PFSK-1 (cell line): ENCODE data around the gene C1orf146.

ENCODE experiments used
- SIN3A ChIP-seq: IDR thresholded peaks from 2 replicates; pipeline ENCODE4 v1.6.1; 2012; ENCODE audit warnings: mild to moderate bottlenecking, low read length, moderate library complexity, borderline replicate concordance; ENCODE audit not compliant: insufficient read depth
- TF ChIP-seq, protein P1 (sequence below), 2 experiments: IDR thresholded peaks; 2 replicates each; pipeline versions ENCODE4 v1.6.1 to v1.8.0; 2011 to 2012; ENCODE audit warnings: low read depth in 2 of 2, low read length in 2 of 2, control low read depth in 1 of 2, inconsistent platforms in 1 of 2, mild to moderate bottlenecking in 1 of 2, moderate library complexity in 1 of 2; ENCODE audit not compliant: insufficient read depth in 1 of 2

DNA sequence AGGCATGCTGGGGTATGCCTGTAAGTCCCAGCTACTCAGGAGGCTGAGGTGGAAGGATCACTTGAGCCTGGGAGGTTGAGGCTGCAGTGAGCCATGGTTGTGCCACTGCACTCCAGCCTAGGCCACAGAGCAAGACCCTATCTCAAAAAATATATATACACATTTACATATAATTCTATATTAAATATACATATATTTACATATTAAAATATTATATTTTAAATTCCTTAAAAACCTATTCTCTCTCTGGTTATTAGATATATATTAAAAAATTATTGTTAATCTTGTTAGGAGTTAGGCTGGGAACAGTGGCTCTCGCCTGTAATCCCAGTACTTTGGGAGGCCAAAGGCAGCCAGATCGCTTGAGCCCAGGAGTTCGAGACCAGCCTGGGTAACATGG, 58.4 kb downstream of the C1orf146 start:
- no peak for TF ChIP-seq SIN3A
- TF ChIP-seq, protein P1, sequence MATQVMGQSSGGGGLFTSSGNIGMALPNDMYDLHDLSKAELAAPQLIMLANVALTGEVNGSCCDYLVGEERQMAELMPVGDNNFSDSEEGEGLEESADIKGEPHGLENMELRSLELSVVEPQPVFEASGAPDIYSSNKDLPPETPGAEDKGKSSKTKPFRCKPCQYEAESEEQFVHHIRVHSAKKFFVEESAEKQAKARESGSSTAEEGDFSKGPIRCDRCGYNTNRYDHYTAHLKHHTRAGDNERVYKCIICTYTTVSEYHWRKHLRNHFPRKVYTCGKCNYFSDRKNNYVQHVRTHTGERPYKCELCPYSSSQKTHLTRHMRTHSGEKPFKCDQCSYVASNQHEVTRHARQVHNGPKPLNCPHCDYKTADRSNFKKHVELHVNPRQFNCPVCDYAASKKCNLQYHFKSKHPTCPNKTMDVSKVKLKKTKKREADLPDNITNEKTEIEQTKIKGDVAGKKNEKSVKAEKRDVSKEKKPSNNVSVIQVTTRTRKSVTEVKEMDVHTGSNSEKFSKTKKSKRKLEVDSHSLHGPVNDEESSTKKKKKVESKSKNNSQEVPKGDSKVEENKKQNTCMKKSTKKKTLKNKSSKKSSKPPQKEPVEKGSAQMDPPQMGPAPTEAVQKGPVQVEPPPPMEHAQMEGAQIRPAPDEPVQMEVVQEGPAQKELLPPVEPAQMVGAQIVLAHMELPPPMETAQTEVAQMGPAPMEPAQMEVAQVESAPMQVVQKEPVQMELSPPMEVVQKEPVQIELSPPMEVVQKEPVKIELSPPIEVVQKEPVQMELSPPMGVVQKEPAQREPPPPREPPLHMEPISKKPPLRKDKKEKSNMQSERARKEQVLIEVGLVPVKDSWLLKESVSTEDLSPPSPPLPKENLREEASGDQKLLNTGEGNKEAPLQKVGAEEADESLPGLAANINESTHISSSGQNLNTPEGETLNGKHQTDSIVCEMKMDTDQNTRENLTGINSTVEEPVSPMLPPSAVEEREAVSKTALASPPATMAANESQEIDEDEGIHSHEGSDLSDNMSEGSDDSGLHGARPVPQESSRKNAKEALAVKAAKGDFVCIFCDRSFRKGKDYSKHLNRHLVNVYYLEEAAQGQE (IDR thresholded peaks at IDR 0.05; ENCODE audit: insufficient read depth in 1 of 2, low read depth in 2 of 2, low read length in 2 of 2), result no peak
